Erythroblast (primary cell): ENCODE measurements around the gene PTPRN2.

Experiments used
- GATA1 ChIP-seq: IDR thresholded peaks from 2 replicates; pipeline ENCODE4 v1.6.1; 2011; ENCODE audit warnings: low read depth, mild to moderate bottlenecking, control low read depth, low read length, moderate library complexity
- POLR2A ChIP-seq: IDR thresholded peaks from 2 replicates; pipeline ENCODE4 v1.6.1; 2011; ENCODE audit warnings: mild to moderate bottlenecking, low read length

DNA sequence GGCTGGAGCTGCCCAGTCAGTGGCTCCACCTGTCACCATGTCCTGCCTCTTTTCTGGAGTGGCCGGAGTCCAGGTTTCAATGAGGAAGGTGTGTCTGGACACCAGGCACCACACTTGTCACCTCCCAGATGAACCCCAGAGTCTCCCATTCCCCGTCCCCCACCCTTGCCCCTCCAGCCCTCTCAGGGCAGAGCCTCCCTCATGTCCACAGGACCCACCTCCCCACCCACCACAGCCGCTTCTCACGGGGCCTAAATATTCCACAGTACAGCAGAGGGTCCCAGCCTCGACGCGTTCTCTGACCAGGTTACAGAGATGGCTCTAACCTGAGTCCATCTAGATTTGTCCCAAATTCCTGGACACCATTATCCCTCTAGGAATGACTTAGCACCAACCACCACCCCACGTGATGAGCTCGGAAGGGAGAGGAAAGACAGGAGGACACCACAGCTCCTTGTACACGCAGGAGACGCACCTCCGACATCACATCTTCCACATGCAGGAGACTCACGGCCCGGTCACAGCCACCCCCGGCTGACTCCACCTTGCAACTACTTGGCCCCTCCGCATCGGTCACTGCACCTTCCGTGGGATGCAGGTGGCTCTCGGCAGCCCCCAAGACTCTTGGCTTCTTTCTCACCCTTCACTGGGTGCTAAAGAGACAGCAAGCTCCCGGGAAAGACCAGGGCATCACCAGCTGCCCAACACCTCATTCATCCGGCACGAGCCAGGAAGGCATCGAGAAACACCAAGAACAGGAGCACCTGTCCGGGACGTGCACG, 690.7 kb downstream of the PTPRN2 start:
- no peak for TF ChIP-seq POLR2A
- TF ChIP-seq GATA1, result no peak
